ENCODE measurements around the gene SLC34A1. TPM values are rescaled to one million over a fixed set of nuclear protein-coding genes. Genes with fewer than 3 reads are reported as not detected.
"Not testable (repeated sequence)": the region's sequence is repeated elsewhere in the genome, so short reads cannot be mapped to it uniquely, and the experiment has no call there.

The SLC34A1 gene
- total RNA-seq, 4 donors from 2014 or later = not detected

- H3K27me3 ChIP-seq = no peaks in the 10 kb centered on the region
- intact Hi-C loops (cut with DNase I; ENCODE audit: low total_unique reads) (no loop called here), in situ Hi-C loops (cut with MboI; ENCODE audit: low sequenced_read_pairs in 4 of 4) (no loop called here)
- H3K9me3 ChIP-seq = no peaks in the 10 kb centered on the region
- DNase-seq (no peak), ATAC-seq (no peak)
- no peak overlapping the region for H3K27ac ChIP-seq
- peaks cover 0 to 62% of the 10 kb centered on the region in 2 donors for H3K36me3 ChIP-seq
- TF ChIP-seq POLR2A (IDR thresholded peaks at IDR 0.05) (no peak), CTCF (IDR thresholded peaks at IDR 0.05 in 4 of 5, conservative IDR thresholded peaks at IDR 0.05 in 1 of 5) (no peak)
- H3K4me3 ChIP-seq = no peak overlapping the region
- H3K4me1 ChIP-seq = no peaks in the 10 kb centered on the region
Observed at GRCh38 chr5:177336603-177337494, 47.4 kb upstream of the SLC34A1 start.

- DNase-seq (no peak), ATAC-seq (no peak)
- in situ Hi-C loops (cut with MboI; ENCODE audit: low sequenced_read_pairs in 4 of 4) (no loop called here), intact Hi-C loops (cut with DNase I; ENCODE audit: low total_unique reads) (no loop called here)
- Histone ChIP-seq H3K27ac (no peak overlapping the region), H3K4me1 (no peaks in the 10 kb centered on the region), H3K27me3 (no peaks in the 10 kb centered on the region), H3K36me3 (peaks cover 0 to 52% of the 10 kb centered on the region in 2 donors), H3K4me3 (no peak overlapping the region), H3K9me3 (no peaks in the 10 kb centered on the region)
- TF ChIP-seq POLR2A (IDR thresholded peaks at IDR 0.05) = no peak
- no peak for TF ChIP-seq CTCF (IDR thresholded peaks at IDR 0.05 in 4 of 5, conservative IDR thresholded peaks at IDR 0.05 in 1 of 5)
Observed at GRCh38 chr5:177338251-177339106, 45.8 kb upstream of the SLC34A1 start.

- TF ChIP-seq POLR2A (IDR thresholded peaks at IDR 0.05) = no peak
- no peak for TF ChIP-seq CTCF (IDR thresholded peaks at IDR 0.05 in 4 of 5, conservative IDR thresholded peaks at IDR 0.05 in 1 of 5)
- peaks cover 0 to 45% of the 10 kb centered on the region in 2 donors for H3K36me3 ChIP-seq
- no peak overlapping the region for H3K4me3 ChIP-seq
- H3K27me3 ChIP-seq = no peaks in the 10 kb centered on the region
- in situ Hi-C loops (cut with MboI; ENCODE audit: low sequenced_read_pairs in 4 of 4) = no loop called here
- intact Hi-C loops (cut with DNase I; ENCODE audit: low total_unique reads) = no loop called here
- ATAC-seq (no peak), DNase-seq (no peak)
- H3K9me3 ChIP-seq = no peaks in the 10 kb centered on the region
- no peaks in the 10 kb centered on the region for H3K4me1 ChIP-seq
- H3K27ac ChIP-seq = no peak overlapping the region
Observed at GRCh38 chr5:177339107-177339638, 45.1 kb upstream of the SLC34A1 start.

GRCh38 chr5:177343000-177343399, 41.2 kb upstream of the SLC34A1 start:
- H3K9me3 ChIP-seq; in situ Hi-C loops (cut with MboI; ENCODE audit: low sequenced_read_pairs in 4 of 4); H3K27me3 ChIP-seq; H3K36me3 ChIP-seq; H3K4me3 ChIP-seq; intact Hi-C loops (cut with DNase I; ENCODE audit: low total_unique reads); H3K27ac ChIP-seq; H3K4me1 ChIP-seq; ATAC-seq; DNase-seq: not testable (repeated sequence)

- no peaks in the 10 kb centered on the region for H3K9me3 ChIP-seq
- H3K4me1 ChIP-seq = peaks cover 5 to 9% of the 10 kb centered on the region in 2 donors
- no peak for DNase-seq
- H3K27ac ChIP-seq = no peak overlapping the region
- intact Hi-C loops (cut with DNase I; ENCODE audit: low total_unique reads) (no loop called here), in situ Hi-C loops (cut with MboI; ENCODE audit: low sequenced_read_pairs in 4 of 4) (no loop called here)
- no peak overlapping the region for H3K4me3 ChIP-seq
- no peaks in the 10 kb centered on the region for H3K27me3 ChIP-seq
- TF ChIP-seq CTCF (IDR thresholded peaks at IDR 0.05 in 4 of 5, conservative IDR thresholded peaks at IDR 0.05 in 1 of 5) (no peak), POLR2A (IDR thresholded peaks at IDR 0.05) (no peak)
- ATAC-seq = no peak
- H3K36me3 ChIP-seq = peaks cover 0 to 5% of the 10 kb centered on the region in 2 donors
Observed at GRCh38 chr5:177343777-177344176, 40.5 kb upstream of the SLC34A1 start.
